Activated naive CD8-positive, alpha-beta T cell (primary cell): ENCODE results near the gene NFATC2.
"Not testable (repeated sequence)": the region's sequence is repeated elsewhere in the genome, so short reads cannot be mapped to it uniquely, and the experiment has no call there.

ENCODE experiments used
- H3K27ac Mint-ChIP-seq: one replicate; pipeline ENCODE4 v1.8.0; 2021; ENCODE audit warnings: mixed read lengths
- H3K27me3 Mint-ChIP-seq: one replicate; pipeline ENCODE4 v1.8.0; 2021; ENCODE audit warnings: mixed read lengths
- H3K36me3 Mint-ChIP-seq: one replicate; pipeline ENCODE4 v1.8.0; 2021; ENCODE audit warnings: mixed read lengths
- H3K4me1 Mint-ChIP-seq: one replicate; pipeline ENCODE4 v1.8.0; 2021; ENCODE audit warnings: low read depth, mixed read lengths
- H3K4me3 Mint-ChIP-seq: one replicate; pipeline ENCODE4 v1.8.0; 2021; ENCODE audit warnings: mild to moderate bottlenecking, mixed read lengths
- H3K9me3 Mint-ChIP-seq: one replicate; pipeline ENCODE4 v1.8.0; 2021; ENCODE audit warnings: low read depth, mixed read lengths

The NFATC2 gene

GRCh38 chr20:51350941-51351631 is 191.4 kb downstream of the NFATC2 start:
- Mint-ChIP-seq H3K4me1 (no peaks in the 10 kb centered on the region), H3K27ac (no peak overlapping the region), H3K27me3 (no peaks in the 10 kb centered on the region), H3K9me3 (no peaks in the 10 kb centered on the region), H3K36me3 (peaks cover 2% of the 10 kb centered on the region), H3K4me3 (no peak overlapping the region)

GRCh38 chr20:51348876-51349275 is 193.6 kb downstream of the NFATC2 start:
- no peaks in the 10 kb centered on the region for H3K4me1 Mint-ChIP-seq
- H3K27me3 Mint-ChIP-seq, result no peaks in the 10 kb centered on the region
- peaks cover 1% of the 10 kb centered on the region for H3K9me3 Mint-ChIP-seq
- no peak overlapping the region for H3K27ac Mint-ChIP-seq
- peaks cover 4% of the 10 kb centered on the region for H3K36me3 Mint-ChIP-seq
- H3K4me3 Mint-ChIP-seq, result no peak overlapping the region

GRCh38 chr20:51347831-51348230 is 194.7 kb downstream of the NFATC2 start:
- H3K4me3 Mint-ChIP-seq, result no peak overlapping the region
- no peak overlapping the region for H3K27ac Mint-ChIP-seq
- H3K36me3 Mint-ChIP-seq, result peaks cover 9% of the 10 kb centered on the region
- peaks cover 3% of the 10 kb centered on the region for H3K9me3 Mint-ChIP-seq
- no peaks in the 10 kb centered on the region for H3K4me1 Mint-ChIP-seq
- H3K27me3 Mint-ChIP-seq, result peaks cover under 1% of the 10 kb centered on the region

- Mint-ChIP-seq H3K4me1 (no peaks in the 10 kb centered on the region), H3K4me3 (no peak overlapping the region), H3K9me3 (peaks cover 3% of the 10 kb centered on the region), H3K27me3 (peaks cover 1% of the 10 kb centered on the region), H3K27ac (no peak overlapping the region), H3K36me3 (peaks cover 10% of the 10 kb centered on the region)
Measured at GRCh38 chr20:51346686-51347485, 195.6 kb downstream of the NFATC2 start.

- H3K4me1 Mint-ChIP-seq, result no peaks in the 10 kb centered on the region
- H3K4me3 Mint-ChIP-seq, result no peak overlapping the region
- peaks cover 3% of the 10 kb centered on the region for H3K9me3 Mint-ChIP-seq
- peaks cover 1% of the 10 kb centered on the region for H3K27me3 Mint-ChIP-seq
- H3K36me3 Mint-ChIP-seq, result peaks cover 10% of the 10 kb centered on the region
- no peak overlapping the region for H3K27ac Mint-ChIP-seq
Measured at GRCh38 chr20:51345601-51346101, 196.9 kb downstream of the NFATC2 start.

GRCh38 chr20:51343802-51344201 is 198.7 kb downstream of the NFATC2 start:
- H3K9me3 Mint-ChIP-seq, H3K27ac Mint-ChIP-seq, H3K36me3 Mint-ChIP-seq, H3K27me3 Mint-ChIP-seq, H3K4me3 Mint-ChIP-seq, H3K4me1 Mint-ChIP-seq: not testable (repeated sequence)

GRCh38 chr20:51342510-51343236 is 199.8 kb downstream of the NFATC2 start:
- no peak overlapping the region for H3K4me3 Mint-ChIP-seq
- H3K36me3 Mint-ChIP-seq, result peaks cover 10% of the 10 kb centered on the region
- H3K9me3 Mint-ChIP-seq, result peaks cover 3% of the 10 kb centered on the region
- H3K27me3 Mint-ChIP-seq, result peaks cover 1% of the 10 kb centered on the region
- no peaks in the 10 kb centered on the region for H3K4me1 Mint-ChIP-seq
- no peak overlapping the region for H3K27ac Mint-ChIP-seq

GRCh38 chr20:51341581-51341980 is 200.9 kb downstream of the NFATC2 start:
- H3K27me3 Mint-ChIP-seq, result peaks cover 1% of the 10 kb centered on the region
- no peak overlapping the region for H3K4me3 Mint-ChIP-seq
- H3K9me3 Mint-ChIP-seq, result peaks cover 3% of the 10 kb centered on the region
- H3K27ac Mint-ChIP-seq, result no peak overlapping the region
- peaks cover 10% of the 10 kb centered on the region for H3K36me3 Mint-ChIP-seq
- H3K4me1 Mint-ChIP-seq, result peaks cover 3% of the 10 kb centered on the region

- H3K4me1 Mint-ChIP-seq, result peaks cover 3% of the 10 kb centered on the region
- peaks cover 10% of the 10 kb centered on the region for H3K36me3 Mint-ChIP-seq
- peaks cover 3% of the 10 kb centered on the region for H3K9me3 Mint-ChIP-seq
- H3K27ac Mint-ChIP-seq, result no peak overlapping the region
- H3K27me3 Mint-ChIP-seq, result peaks cover 1% of the 10 kb centered on the region
- H3K4me3 Mint-ChIP-seq, result no peak overlapping the region
Measured at GRCh38 chr20:51340451-51340840, 202.1 kb downstream of the NFATC2 start.

GRCh38 chr20:51339721-51340450 is 202.6 kb downstream of the NFATC2 start:
- peaks cover 3% of the 10 kb centered on the region for H3K9me3 Mint-ChIP-seq
- peaks cover 10% of the 10 kb centered on the region for H3K36me3 Mint-ChIP-seq
- peaks cover 1% of the 10 kb centered on the region for H3K27me3 Mint-ChIP-seq
- no peak overlapping the region for H3K27ac Mint-ChIP-seq
- no peak overlapping the region for H3K4me3 Mint-ChIP-seq
- H3K4me1 Mint-ChIP-seq, result peaks cover 3% of the 10 kb centered on the region

GRCh38 chr20:51338692-51339440 is 203.7 kb downstream of the NFATC2 start:
- Mint-ChIP-seq H3K27ac (no peak overlapping the region), H3K4me3 (no peak overlapping the region), H3K4me1 (peaks cover 3% of the 10 kb centered on the region), H3K36me3 (peaks cover 6% of the 10 kb centered on the region), H3K9me3 (peaks cover 2% of the 10 kb centered on the region), H3K27me3 (peaks cover 1% of the 10 kb centered on the region)

GRCh38 chr20:51337126-51337805 is 205.3 kb downstream of the NFATC2 start:
- H3K4me3 Mint-ChIP-seq, result no peak overlapping the region
- peaks cover 3% of the 10 kb centered on the region for H3K4me1 Mint-ChIP-seq
- no peaks in the 10 kb centered on the region for H3K36me3 Mint-ChIP-seq
- no peak overlapping the region for H3K27ac Mint-ChIP-seq
- H3K9me3 Mint-ChIP-seq, result no peaks in the 10 kb centered on the region
- H3K27me3 Mint-ChIP-seq, result no peaks in the 10 kb centered on the region
